ENCODE measurements around the gene GJD2. TPM values are rescaled to one million over a fixed set of nuclear protein-coding genes. Genes with fewer than 3 reads are reported as not detected.
A peak's percentile ranks its signal among the peaks of the same experiment; 100 is the strongest.

Gene GJD2
- total RNA-seq, 1 donor from 2014 or later = not detected

DNA sequence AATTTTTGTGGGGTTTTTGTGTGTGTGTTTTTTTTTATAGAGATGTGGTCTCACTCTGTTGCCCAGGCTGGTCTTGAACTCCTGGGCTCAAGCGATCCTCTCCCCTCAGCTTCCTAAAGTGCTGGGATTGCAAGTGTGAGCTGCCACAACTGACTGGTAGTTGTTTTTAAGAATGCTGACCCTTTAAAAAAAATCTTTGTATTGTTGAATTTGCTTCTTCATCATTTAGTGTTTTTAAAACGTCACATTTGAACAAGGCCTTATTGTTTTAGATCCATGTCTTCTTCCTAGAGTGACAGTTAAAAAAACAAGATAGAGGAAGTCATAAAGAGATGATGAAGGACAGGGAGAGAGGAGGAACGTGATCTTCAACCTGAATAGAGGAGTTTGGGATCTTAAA, 24.1 kb downstream of the GJD2 start:
- DNase-seq (ENCODE audit: low spot score) (no peak), ATAC-seq (no peak)
- intact Hi-C loops (cut with DNase I) = no loop called here

GRCh38 chr15:34729886-34730285, 24.9 kb downstream of the GJD2 start:
- ATAC-seq = no peak
- intact Hi-C loops (cut with DNase I) = no loop called here

DNA sequence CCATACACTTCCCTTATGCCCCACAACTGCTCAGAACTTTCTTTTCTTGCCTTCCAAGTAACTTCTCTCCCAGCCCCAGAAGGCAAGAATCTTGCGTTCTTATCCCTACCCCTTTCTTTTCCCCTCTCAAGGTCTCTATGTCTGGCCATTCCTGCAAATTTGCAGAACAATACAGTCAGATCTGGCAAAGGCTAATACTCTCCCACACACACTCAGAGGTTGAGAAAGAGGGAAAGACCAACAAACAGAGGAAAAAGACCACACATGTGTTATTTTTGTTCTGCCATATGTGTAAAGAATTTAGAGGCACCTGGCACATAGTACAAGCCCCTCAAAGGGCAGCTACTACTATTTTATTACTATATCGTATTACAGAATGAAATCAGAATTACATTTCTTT, 25.7 kb downstream of the GJD2 start:
- intact Hi-C loops (cut with DNase I) = no loop called here
- ATAC-seq (no peak), DNase-seq (ENCODE audit: low spot score) (no peak)

More at GRCh38 chr15:34729886-34730285, 24.9 kb downstream of the GJD2 start:
- DNase-seq (ENCODE audit: low spot score) = no peak

- DNase-seq (ENCODE audit: low spot score) = no peak
- no peak for ATAC-seq
- intact Hi-C loops (cut with DNase I) = no loop called here
Observed at GRCh38 chr15:34726406-34727100, 28.2 kb downstream of the GJD2 start.

GRCh38 chr15:34725556-34725955, 29.2 kb downstream of the GJD2 start:
- DNase-seq (ENCODE audit: low spot score) (no peak), ATAC-seq (no peak)
- intact Hi-C loops (cut with DNase I) = no loop called here

DNA sequence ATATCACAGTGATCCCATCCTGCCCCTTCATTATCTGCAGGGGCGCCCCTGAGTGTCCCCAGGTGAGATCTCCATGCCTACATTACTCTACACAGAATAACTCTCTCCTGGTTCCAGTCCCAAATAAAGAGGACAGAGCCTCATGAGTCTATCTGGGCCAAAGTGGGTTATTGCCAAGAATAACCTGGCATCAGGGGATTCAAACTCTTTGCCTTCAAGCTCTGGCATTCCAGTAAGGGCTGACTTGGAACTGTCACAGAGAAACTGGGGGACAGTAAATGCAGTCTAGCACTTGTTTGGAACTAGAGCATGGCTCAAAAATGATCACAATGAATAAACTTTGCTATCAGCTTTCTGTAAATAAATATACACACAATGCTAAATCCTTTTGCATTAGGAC, 30.3 kb downstream of the GJD2 start:
- no peak for ATAC-seq
- DNase-seq (ENCODE audit: low spot score) = no peak
- intact Hi-C loops (cut with DNase I) = no loop called here

- DNase-seq (ENCODE audit: low spot score) (no peak), ATAC-seq (peak; percentile 76)
- intact Hi-C loops (cut with DNase I) = no loop called here
Observed at GRCh38 chr15:34722439-34722836, 32.4 kb downstream of the GJD2 start.

DNA sequence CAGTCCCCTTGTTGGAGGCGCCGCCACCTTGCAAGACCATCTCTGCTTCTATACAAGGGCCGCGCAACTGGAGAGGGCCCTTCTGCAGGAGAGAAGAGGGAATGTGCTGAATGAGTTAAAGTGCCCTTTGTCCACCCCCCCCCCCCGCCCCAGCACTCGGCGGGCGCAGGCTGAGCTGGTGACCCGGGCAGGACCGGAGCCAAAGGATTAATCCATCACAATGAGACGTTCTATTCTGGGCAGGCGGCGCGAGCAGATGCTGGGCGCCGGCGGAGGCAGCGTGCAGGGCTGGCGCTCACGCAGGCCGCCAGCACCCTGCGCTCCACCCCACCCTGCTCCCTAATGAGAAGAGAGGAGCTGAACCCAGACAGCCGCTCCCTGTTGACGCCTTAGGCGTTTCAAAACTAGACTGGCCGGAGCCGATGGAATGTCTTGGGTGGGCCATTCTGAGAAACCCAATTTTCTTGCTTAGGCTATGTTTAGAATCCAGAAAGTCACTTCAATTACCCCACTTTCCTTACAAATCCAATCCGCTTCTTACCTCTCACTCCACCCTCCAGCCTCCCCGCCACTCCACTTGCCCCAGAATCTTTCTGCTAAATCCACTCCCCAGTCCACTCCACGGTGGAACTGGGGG, 32.9 kb downstream of the GJD2 start:
- peak; percentile 96 for ATAC-seq
- peak; percentile 71 for DNase-seq (ENCODE audit: low spot score)
- intact Hi-C loops (cut with DNase I) = no loop called here

- no peak for DNase-seq (ENCODE audit: low spot score)
- ATAC-seq = no peak
- intact Hi-C loops (cut with DNase I) = no loop called here
Observed at GRCh38 chr15:34721157-34721801, 33.5 kb downstream of the GJD2 start.

DNA sequence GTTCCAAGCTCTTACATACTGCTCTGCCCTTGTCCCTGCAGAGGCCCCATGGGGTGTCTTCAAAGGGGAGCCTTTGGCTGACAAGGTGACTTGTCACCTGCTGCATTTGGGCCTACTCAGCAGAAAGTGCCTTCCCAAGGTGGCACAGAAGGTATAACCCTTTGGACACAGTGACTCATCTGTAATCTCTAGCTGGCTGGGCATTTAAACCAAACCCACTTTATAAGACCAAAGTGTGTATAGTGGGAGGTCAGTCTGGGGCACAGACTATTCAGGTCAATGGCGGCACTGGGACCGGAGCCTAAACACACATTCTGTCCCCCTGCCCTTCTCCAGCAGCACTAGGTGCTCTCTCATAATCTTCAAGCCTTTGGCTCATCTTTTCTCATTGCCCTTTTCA, 35.1 kb downstream of the GJD2 start:
- ATAC-seq = no peak

DNA sequence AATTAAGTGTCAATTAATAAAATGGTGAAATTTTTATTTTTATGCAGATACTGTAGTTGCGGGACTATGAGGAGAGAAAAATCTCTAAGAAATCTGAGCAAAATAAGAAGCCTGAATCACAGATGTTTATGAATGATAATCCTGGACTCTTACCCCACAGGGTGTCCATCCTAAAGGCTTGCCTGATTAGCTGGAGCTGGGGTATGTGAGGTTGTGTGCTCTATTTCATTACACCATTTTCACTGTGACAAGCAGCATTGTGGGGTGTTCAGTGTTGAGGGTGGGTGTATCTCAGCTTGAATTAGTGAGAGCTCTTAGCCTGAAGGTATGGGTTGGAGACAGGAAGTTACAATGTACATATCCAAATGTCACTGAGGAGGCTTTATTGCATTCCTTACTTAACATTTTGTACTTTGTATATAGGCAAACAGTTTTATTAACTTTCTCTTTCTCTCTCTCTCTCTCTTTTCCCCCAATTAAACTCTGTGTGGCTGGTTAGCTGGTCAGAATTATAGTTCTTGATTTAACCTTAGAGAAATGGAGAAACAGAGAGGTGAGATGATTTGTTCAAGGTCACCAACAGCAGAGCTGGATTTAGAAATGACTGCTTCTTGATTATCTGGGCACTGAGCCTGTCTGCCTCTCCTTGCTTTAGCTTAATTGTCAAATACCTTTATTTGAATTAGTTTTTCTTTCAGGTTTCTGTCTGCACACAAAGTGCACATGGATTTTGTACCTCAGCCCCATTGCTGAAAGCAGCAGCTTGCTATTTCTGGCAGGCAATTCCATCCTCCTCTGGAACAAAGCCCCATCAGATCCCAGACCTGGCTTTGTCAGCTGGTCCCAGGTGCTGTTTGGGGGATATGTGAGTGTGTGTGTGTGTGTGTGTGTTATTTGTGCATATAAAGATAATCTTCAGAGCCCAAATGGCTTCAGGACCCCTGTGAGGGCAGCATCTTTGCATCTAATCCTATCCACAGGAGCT, 35.8 kb downstream of the GJD2 start:
- ATAC-seq = no peak
- intact Hi-C loops (cut with DNase I) = no loop called here
- DNase-seq (ENCODE audit: low spot score) = no peak

More for the DNA sequence above, 35.1 kb downstream of the GJD2 start:
- no peak for DNase-seq (ENCODE audit: low spot score)
- intact Hi-C loops (cut with DNase I) = no loop called here

DNA sequence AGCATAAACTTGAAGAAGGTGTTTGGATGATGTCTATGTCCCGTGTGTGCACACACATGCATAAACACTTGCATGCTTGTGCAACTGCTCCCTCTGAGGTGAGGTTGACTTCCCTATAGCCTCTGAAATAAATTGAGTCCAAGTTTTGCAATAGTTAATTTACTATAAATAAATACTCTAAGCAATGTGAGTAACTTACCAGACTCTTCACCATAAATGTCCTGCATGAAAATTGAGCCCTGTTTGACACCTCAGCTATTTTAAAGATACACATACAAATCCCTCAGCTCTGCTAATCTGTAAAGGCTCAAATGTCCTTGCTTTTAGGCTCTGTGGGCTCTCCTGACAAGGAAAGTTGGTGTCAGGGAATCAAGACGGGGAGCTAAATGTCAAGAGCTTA, 37.1 kb downstream of the GJD2 start:
- no peak for ATAC-seq
- intact Hi-C loops (cut with DNase I) = no loop called here
- no peak for DNase-seq (ENCODE audit: low spot score)

DNA sequence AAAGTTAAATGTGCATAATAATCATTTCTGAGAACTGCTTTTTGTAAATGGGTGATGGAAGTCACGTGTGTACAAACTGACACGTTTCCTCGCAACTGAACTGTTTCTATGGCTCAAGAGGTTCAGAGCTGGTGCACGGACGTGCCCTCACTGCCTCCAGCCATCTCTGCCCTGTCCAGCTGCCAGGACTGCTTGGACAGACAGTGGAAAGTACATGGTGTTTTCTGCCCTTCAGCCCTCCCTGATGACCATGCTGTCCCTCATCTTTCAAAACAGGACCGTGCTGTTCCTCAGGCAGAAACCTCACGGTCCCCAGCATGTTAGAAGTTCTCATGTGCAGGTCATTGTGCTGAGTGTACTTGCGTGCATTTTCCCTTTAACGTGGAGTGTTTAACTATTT, 38.7 kb downstream of the GJD2 start:
- DNase-seq (ENCODE audit: low spot score) = no peak
- ATAC-seq = no peak
- intact Hi-C loops (cut with DNase I) = no loop called here

GRCh38 chr15:34714476-34715121, 40.2 kb downstream of the GJD2 start:
- ATAC-seq (no peak), DNase-seq (ENCODE audit: low spot score) (no peak)
- intact Hi-C loops (cut with DNase I) = no loop called here

GRCh38 chr15:34713635-34714034, 41.2 kb downstream of the GJD2 start:
- intact Hi-C loops (cut with DNase I) = no loop called here
- DNase-seq (ENCODE audit: low spot score) (no peak), ATAC-seq (no peak)

GRCh38 chr15:34709866-34710265, 44.9 kb downstream of the GJD2 start:
- ATAC-seq = no peak
- DNase-seq (ENCODE audit: low spot score) = no peak
- intact Hi-C loops (cut with DNase I) = loop anchor here (10.0 kb wide), 1 partner anchor 205 kb away; no protein-coding TSS in a partner anchor

DNA sequence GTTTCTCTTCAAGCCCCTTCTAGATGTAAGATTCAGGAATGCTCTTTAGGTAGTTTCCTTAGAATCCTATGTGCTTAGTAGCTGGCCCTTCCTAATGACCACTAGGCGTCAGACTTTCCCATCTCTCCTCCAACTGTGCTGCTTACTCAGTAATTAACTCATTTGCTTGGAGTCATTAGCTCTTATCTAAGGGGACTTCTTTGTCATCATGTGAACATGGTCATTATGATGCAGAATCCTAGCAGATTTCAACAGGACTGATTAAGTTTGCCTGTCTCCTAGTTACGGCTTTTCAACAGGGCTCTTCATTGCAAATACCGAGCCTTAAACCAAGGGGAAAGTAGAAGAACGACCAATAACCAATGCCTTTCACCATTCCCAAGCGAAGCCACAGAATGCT, 46.4 kb downstream of the GJD2 start:
- ATAC-seq (peak; percentile 57), DNase-seq (ENCODE audit: low spot score) (no peak)
- intact Hi-C loops (cut with DNase I) = loop anchor here (10.0 kb wide), 1 partner anchor 206 kb away; no protein-coding TSS in a partner anchor

DNA sequence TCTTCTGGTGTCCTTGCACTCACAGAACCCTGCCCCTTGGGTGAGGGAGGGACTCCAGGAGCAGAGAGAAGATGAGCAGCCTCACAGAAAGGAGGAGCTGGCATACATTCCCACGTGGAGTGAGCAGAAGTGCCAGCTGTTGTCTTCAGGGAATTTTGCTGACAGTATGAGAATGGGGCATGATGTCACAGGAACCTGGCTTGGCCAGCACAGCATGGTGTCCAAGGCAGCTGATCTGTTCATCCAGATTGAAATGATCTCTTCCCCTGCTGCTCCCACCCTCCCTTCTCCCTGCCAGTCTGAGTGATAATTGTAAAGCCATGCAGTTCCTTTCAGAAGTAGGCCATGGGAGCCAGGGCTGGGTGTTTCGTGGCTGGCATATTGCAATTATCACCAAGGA, 53.3 kb downstream of the GJD2 start:
- ATAC-seq (no peak), DNase-seq (ENCODE audit: low spot score) (no peak)
- intact Hi-C loops (cut with DNase I) = loop anchor here (10.0 kb wide), 1 partner anchor 213 kb away; no protein-coding TSS in a partner anchor
